ENCODE data around the gene SRBD1.

The SRBD1 gene

GRCh38 chr2:45611020-45611859, at the start of gene SRBD1:
Gene SRBD1, minus strand, starts transcription at chr2:45611267. Its CDS starts 5,826 bp downstream, at chr2:45605441.
- peak; percentile 92 for DNase-seq

- DNase-seq: no peak
Observed at GRCh38 chr2:45654250-45654649, 43.2 kb upstream of the SRBD1 start.

GRCh38 chr2:45653122-45653913, 42.3 kb upstream of the SRBD1 start:
- DNase-seq: no peak

- DNase-seq: peak; percentile 28
Observed at GRCh38 chr2:45652090-45653031, 41.3 kb upstream of the SRBD1 start.

GRCh38 chr2:45651415-45652089, 40.5 kb upstream of the SRBD1 start, which contains the start of gene PRKCE:
Gene PRKCE, plus strand, starts transcription at chr2:45651675.
- DNase-seq: no peak

- DNase-seq: peak; percentile 93
Observed at GRCh38 chr2:45650851-45651414, 39.9 kb upstream of the SRBD1 start.

- no peak for DNase-seq
Observed at GRCh38 chr2:45649858-45650811, 39.1 kb upstream of the SRBD1 start.

GRCh38 chr2:45649462-45649857, 38.4 kb upstream of the SRBD1 start:
- no peak for DNase-seq

GRCh38 chr2:45648636-45649035, 37.6 kb upstream of the SRBD1 start:
- DNase-seq: no peak

- no peak for DNase-seq
Observed at GRCh38 chr2:45647986-45648520, 37.0 kb upstream of the SRBD1 start.

GRCh38 chr2:45647356-45647755, 36.3 kb upstream of the SRBD1 start:
- DNase-seq: no peak

- DNase-seq: no peak
Observed at GRCh38 chr2:45646289-45646688, 35.2 kb upstream of the SRBD1 start.

- DNase-seq: no peak
Observed at GRCh38 chr2:45643543-45644542, 32.8 kb upstream of the SRBD1 start.

GRCh38 chr2:45643095-45643494, 32.0 kb upstream of the SRBD1 start:
- no peak for DNase-seq

- DNase-seq: no peak
Observed at GRCh38 chr2:45640576-45640975, 29.5 kb upstream of the SRBD1 start.

GRCh38 chr2:45637440-45637839, 26.4 kb upstream of the SRBD1 start:
- DNase-seq: no peak

GRCh38 chr2:45636008-45636407, 24.9 kb upstream of the SRBD1 start:
- no peak for DNase-seq

- DNase-seq: no peak
Observed at GRCh38 chr2:45634223-45634622, 23.2 kb upstream of the SRBD1 start.

GRCh38 chr2:45631955-45632354, 20.9 kb upstream of the SRBD1 start:
- DNase-seq: no peak
